ENCODE results near the gene ANKRD35.
A peak's percentile ranks its signal among the peaks of the same experiment; 100 is the strongest.

The ANKRD35 gene

DNA sequence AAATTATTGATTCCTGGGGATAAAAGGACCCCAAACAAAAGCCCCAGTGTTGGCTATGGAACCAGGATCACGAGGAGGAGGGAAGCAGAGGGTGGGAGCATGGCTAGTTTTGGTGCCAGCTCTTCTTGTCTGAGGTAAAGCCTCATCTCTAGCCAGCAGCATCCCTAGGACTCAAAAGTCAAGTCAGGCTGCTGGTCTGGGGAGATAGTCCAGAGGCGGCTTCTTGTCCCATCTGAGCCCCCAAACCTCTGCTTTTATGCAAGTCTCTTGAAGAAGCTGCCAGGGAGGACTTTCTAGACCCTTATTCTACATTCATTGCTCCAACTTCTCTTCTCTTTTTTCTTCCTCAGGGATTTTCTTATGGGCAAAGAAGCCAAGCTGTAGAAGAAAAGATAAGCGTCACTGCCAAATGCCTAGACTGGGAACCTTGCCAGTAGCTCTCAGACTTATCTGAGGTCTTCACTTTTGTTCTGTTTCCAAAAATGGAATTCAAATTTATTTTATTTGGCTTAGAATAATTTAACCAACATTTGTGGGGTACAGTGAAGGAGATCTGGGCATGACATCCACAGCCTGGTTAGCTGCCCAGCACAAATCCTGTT is 6.9 kb upstream of the ANKRD35 start:
- no peak for DNase-seq (ENCODE audit: low spot score)

DNA sequence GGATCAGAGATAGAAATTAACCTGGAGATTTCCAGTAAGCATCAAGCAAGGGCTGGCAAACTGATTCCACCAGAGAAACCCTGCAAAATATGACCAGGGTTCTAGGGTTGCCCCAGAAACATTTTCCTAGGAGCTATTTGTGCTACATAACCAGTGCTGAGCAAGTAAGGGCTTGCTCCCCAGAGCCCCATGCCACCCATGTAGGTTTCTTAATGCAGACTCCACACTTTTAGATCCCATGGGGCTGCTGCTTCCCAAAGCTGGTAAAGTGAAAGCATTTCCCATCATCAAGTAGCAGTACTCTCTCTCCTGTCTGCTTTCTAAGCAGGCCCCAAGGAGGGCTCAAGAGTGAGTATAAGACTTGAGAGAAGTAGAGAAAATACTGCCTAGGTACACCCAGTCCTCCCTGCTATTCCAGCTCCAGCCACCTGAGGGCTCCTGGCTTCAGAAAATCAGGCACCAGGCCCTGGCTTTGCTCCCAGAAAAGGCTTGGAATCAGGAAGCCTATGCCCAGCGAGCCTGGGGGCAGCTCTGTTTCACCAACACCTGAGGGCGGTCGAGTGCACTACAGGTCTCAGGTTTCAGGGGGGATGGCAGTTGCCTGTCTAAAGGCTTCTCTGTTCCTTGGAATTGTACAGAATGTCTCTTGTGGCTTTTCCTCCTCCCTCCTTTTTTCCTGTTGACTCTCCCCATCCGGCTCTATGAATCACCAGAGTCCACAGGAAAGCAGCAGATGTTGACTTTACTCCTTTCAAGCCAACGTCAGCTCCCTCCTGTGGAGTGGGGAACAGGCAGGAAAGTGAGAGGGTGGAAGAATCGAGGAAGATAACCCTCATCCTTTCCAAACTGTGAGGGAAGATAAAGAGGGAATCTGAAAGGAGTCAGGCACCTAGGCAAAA is 6.2 kb upstream of the ANKRD35 start:
- TF ChIP-seq, protein P1, sequence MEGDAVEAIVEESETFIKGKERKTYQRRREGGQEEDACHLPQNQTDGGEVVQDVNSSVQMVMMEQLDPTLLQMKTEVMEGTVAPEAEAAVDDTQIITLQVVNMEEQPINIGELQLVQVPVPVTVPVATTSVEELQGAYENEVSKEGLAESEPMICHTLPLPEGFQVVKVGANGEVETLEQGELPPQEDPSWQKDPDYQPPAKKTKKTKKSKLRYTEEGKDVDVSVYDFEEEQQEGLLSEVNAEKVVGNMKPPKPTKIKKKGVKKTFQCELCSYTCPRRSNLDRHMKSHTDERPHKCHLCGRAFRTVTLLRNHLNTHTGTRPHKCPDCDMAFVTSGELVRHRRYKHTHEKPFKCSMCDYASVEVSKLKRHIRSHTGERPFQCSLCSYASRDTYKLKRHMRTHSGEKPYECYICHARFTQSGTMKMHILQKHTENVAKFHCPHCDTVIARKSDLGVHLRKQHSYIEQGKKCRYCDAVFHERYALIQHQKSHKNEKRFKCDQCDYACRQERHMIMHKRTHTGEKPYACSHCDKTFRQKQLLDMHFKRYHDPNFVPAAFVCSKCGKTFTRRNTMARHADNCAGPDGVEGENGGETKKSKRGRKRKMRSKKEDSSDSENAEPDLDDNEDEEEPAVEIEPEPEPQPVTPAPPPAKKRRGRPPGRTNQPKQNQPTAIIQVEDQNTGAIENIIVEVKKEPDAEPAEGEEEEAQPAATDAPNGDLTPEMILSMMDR (IDR thresholded peaks at IDR 0.05; ENCODE audit: extremely low read depth, missing control alignments): peak; percentile 62
- peak; percentile 79 for DNase-seq (ENCODE audit: low spot score)

More for the DNA sequence above, 6.9 kb upstream of the ANKRD35 start:
- TF ChIP-seq, protein P1 (IDR thresholded peaks at IDR 0.05; ENCODE audit: extremely low read depth, missing control alignments): no peak

DNA sequence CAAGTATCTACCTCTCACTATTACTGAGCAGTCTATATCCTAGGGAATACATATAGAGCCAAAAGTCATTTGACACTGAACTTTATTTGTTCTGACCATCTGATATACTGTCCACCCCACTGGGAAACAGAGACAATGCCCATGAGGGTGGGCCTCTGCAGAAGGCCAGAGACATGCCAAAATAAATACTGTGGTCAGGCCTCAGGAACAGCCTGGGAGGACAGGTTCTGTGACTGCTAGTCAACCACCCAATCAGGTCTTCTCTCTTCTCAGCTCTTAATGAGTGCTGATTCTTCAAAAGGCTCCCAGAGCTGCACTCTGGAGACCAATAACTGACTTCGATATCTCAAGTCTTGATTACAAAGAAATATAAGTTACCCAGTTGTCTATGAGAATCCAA is 5.5 kb upstream of the ANKRD35 start:
- TF ChIP-seq, protein P1 (IDR thresholded peaks at IDR 0.05; ENCODE audit: extremely low read depth, missing control alignments): no peak
- no peak for DNase-seq (ENCODE audit: low spot score)

DNA sequence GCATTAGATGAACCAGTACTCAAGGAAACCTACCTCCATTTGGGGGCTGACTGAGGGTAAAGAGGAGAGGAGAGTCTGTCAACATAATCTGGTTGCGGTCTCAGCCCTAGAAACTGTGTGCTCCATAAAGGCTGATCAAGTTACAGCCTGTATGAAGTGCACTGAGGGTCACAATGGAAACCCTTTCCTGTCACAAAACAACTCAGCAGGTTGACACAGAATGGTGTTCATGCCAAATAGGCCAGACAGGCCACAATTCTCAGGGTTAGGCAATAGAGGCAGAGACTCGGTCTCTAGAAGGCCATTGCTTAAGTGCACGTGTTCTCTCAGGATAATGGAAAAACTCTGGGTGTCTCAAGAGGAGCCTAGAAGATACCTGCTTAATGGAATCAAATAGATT is 4.1 kb upstream of the ANKRD35 start:
- DNase-seq (ENCODE audit: low spot score): no peak
- TF ChIP-seq, protein P1 (IDR thresholded peaks at IDR 0.05; ENCODE audit: extremely low read depth, missing control alignments): no peak

DNA sequence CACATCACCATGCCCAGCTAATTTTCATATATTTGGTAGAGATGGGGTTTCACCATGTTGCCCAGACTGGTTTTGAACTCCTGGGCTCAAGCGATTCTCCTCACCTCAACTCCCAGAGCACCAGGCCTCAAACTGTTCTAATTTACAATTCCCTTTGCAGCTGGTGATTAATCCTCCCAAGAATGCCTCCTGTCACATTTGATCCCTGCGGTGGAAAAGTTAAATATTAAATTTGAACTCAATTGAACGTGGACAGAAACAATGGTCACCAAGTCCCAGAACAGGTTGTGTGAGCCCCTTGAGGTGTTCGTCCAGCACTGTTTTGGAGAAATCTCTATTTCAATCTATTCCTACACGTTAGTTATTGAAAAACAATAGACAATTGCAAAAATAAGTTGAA is 2.0 kb upstream of the ANKRD35 start:
- TF ChIP-seq, protein P1 (IDR thresholded peaks at IDR 0.05; ENCODE audit: extremely low read depth, missing control alignments): no peak
- DNase-seq (ENCODE audit: low spot score): no peak

DNA sequence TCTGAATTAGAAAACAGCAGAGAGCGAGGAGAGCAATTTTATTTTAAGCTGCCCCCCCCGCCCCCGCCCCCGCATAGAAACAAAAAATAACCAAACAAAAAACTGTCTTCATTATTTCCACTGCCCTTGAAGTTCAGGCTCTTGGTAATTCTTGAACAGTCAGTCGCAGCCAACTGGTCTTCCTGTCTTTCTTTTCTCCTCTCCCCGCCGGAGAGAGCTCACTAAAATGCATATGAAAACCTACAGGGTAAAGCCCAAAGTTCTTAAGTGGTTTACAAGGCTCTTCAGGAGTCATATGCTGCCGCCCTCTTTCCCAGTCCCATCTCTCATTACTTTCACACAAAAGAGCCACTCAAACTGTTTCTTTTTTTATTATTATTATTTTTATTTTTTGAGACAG is 1.1 kb upstream of the ANKRD35 start:
- no peak for DNase-seq (ENCODE audit: low spot score)
- TF ChIP-seq, protein P1 (IDR thresholded peaks at IDR 0.05; ENCODE audit: extremely low read depth, missing control alignments): no peak

DNA sequence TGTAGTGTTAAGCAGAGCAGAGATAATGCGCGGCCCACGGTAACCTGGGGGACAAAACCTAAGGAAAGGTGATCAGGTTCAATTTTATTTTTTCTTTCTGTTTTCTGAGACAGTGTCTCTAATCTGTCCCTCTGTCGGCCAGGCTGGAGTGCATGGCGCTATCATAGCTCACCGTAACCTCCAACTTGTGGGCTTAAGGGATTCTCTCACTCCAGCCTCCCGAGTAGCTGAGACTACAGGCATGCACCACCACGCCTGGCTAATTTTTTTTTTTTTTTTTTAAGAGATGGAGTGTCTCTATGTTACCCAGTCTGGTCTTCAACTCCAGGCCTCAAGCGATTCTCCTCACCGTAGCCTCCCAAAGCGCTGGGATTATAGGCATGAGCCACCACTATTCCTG is 724 bp upstream of the ANKRD35 start:
- no peak for DNase-seq (ENCODE audit: low spot score)
- TF ChIP-seq, protein P1 (IDR thresholded peaks at IDR 0.05; ENCODE audit: extremely low read depth, missing control alignments): no peak

Measured in GM20000 (cell line).